SK-N-SH (cell line): ENCODE results near the gene CDK5. TPM values are rescaled to one million over a fixed set of nuclear protein-coding genes. Genes with fewer than 3 reads are reported as not detected.

Experiments used
- CTCF ChIA-PET: fragments of 300-600, 350-600 bp; formaldehyde crosslinking; extraction: SDS; loops from one replicate; lab custom pipeline; 2021; lab: Yijun Ruan, JAX
- POLR2A ChIA-PET: fragments of 350-600 bp; sonication (Branson Sonifier 250); formaldehyde crosslinking; extraction: SDS; loops from one replicate; lab custom pipeline; 2020; ENCODE audit warnings: antibody characterized with exemption, inconsistent platforms; lab: Yijun Ruan, JAX
- DNase-seq: peaks from one replicate; pipeline ENCODE4 v3.0.0; 2012
- H2AFZ ChIP-seq: fragments of 200-600 bp; sonication (generic); 2 replicates; pipeline ENCODE4 v1.8.1; 2016; ENCODE audit warnings: antibody characterized with exemption, mild to moderate bottlenecking, low read depth
- H3F3A ChIP-seq: fragments of 200-600 bp; sonication (generic); replicated peaks from 2 replicates; pipeline ENCODE3; 2016; ENCODE audit warnings: antibody characterized with exemption, mild to moderate bottlenecking; ENCODE audit not compliant: insufficient read depth
- H3K27ac ChIP-seq, 2 experiments: fragments of 200-500 bp in 1 of 2; fragments of 200-600 bp in 1 of 2; sonication (Bioruptor generic) in 1 of 2; sonication (generic), shearing (Covaris generic) in 1 of 2; 2 replicates each; pipeline versions ENCODE4 v1.5.1 to v1.6.1; 2014 to 2016; ENCODE audit warnings: low read depth in 2 of 2, inconsistent platforms in 1 of 2, low read length in 1 of 2, mild to moderate bottlenecking in 1 of 2, mixed read lengths in 1 of 2
- H3K27me3 ChIP-seq: fragments of 200-600 bp; sonication (generic), shearing (Covaris generic); 2 replicates; pipeline ENCODE4 v1.6.1; 2016; ENCODE audit warnings: mixed run types; ENCODE audit not compliant: insufficient read depth
- H3K36me3 ChIP-seq, 2 experiments: fragments of 200-500 bp in 1 of 2; fragments of 200-600 bp in 1 of 2; sonication (Bioruptor generic) in 1 of 2; sonication (generic) in 1 of 2; replicated peaks in 1 of 2; 2 replicates each; pipeline versions ENCODE3 to v1.5.1; 2014 to 2016; ENCODE audit warnings: low read length in 1 of 2, mild to moderate bottlenecking in 1 of 2; ENCODE audit not compliant: insufficient read depth in 2 of 2, control insufficient read depth in 1 of 2
- H3K4me1 ChIP-seq, 2 experiments: fragments of 200-500 bp in 1 of 2; fragments of 200-600 bp in 1 of 2; sonication (Bioruptor generic) in 1 of 2; sonication (generic), shearing (Covaris generic) in 1 of 2; 2 replicates each; pipeline versions ENCODE4 v1.5.1 to v1.6.1; 2014 to 2016; ENCODE audit warnings: low read depth in 1 of 2, low read length in 1 of 2, mixed run types in 1 of 2; ENCODE audit not compliant: insufficient read depth in 2 of 2, control insufficient read depth in 1 of 2
- H3K4me2 ChIP-seq: fragments of 200-600 bp; sonication (generic), shearing (Covaris generic); 2 replicates; pipeline ENCODE4 v1.6.1; 2017; ENCODE audit warnings: mixed run types
- H3K4me3 ChIP-seq, 2 experiments: fragments of 200-500 bp in 1 of 2; fragments of 200-600 bp in 1 of 2; sonication (Bioruptor generic) in 1 of 2; sonication (generic), shearing (Covaris generic) in 1 of 2; 2 replicates each; pipeline versions ENCODE4 v1.5.1 to v1.8.1; 2014 to 2016; ENCODE audit warnings: low read depth in 2 of 2, inconsistent platforms in 1 of 2, low read length in 1 of 2, mild to moderate bottlenecking in 1 of 2, mixed read lengths in 1 of 2, moderate library complexity in 1 of 2
- H3K79me2 ChIP-seq: fragments of 200-600 bp; sonication (generic); 2 replicates; pipeline ENCODE4 v1.8.1; 2017; ENCODE audit warnings: mild to moderate bottlenecking; ENCODE audit not compliant: insufficient read depth
- H3K9ac ChIP-seq: fragments of 200-600 bp; sonication (generic); 2 replicates; pipeline ENCODE4 v1.6.1; 2017; ENCODE audit warnings: mixed run types
- H3K9me2 ChIP-seq: fragments of 200-600 bp; sonication (generic); 2 replicates; pipeline ENCODE4 v1.6.1; 2017; ENCODE audit warnings: mixed run types
- H3K9me3 ChIP-seq: fragments of 200-600 bp; sonication (generic); 2 replicates; pipeline ENCODE4 v1.6.1; 2017; ENCODE audit warnings: mixed run types, mild to moderate bottlenecking, moderate library complexity
- H4K20me1 ChIP-seq: fragments of 200-600 bp; sonication (generic); 2 replicates; pipeline ENCODE4 v1.6.1; 2017; ENCODE audit warnings: mild to moderate bottlenecking, mixed run types; ENCODE audit not compliant: insufficient read depth
- CHD2 ChIP-seq: fragments of 150-350 bp; IDR thresholded peaks from 2 replicates; pipeline ENCODE4 v1.6.1; 2018; ENCODE audit warnings: low read length; ENCODE audit not compliant: partially characterized antibody
- EP300 ChIP-seq, 2 experiments: IDR thresholded peaks; 2 replicates each; pipeline versions ENCODE4 v1.4.0 to v1.6.1; 2012; ENCODE audit warnings: borderline replicate concordance in 1 of 2, low read depth in 1 of 2, low read length in 1 of 2
- FOXM1 ChIP-seq: IDR thresholded peaks from 2 replicates; pipeline ENCODE4 v1.4.0; 2012; ENCODE audit warnings: low read depth, mild to moderate bottlenecking
- GABPA ChIP-seq: IDR thresholded peaks from 2 replicates; pipeline ENCODE4 v1.4.0; 2012; ENCODE audit warnings: low read depth, mild to moderate bottlenecking
- MXI1 ChIP-seq: IDR thresholded peaks from 2 replicates; pipeline ENCODE4 v1.6.1; 2012; ENCODE audit warnings: mild to moderate bottlenecking, low read depth, low read length, improper control_type of control experiment
- NFIC ChIP-seq: IDR thresholded peaks from 2 replicates; pipeline ENCODE4 v1.4.0; 2012; ENCODE audit warnings: borderline replicate concordance
- NRF1 ChIP-seq: IDR thresholded peaks from 2 replicates; pipeline ENCODE4 v1.6.1; 2012; ENCODE audit warnings: low read depth, mild to moderate bottlenecking, low read length
- RXRA ChIP-seq: IDR thresholded peaks from 2 replicates; pipeline ENCODE4 v1.4.0; 2012; ENCODE audit warnings: low read depth, mild to moderate bottlenecking, borderline replicate concordance
- SIN3A ChIP-seq: IDR thresholded peaks from 2 replicates; pipeline ENCODE4 v1.6.1; 2012; ENCODE audit warnings: low read depth, mild to moderate bottlenecking, low read length, moderate library complexity, borderline replicate concordance
- TAF1 ChIP-seq: IDR thresholded peaks from 2 replicates; pipeline ENCODE4 v1.6.1; 2012; ENCODE audit warnings: low read depth, mild to moderate bottlenecking, low read length, moderate library complexity, borderline replicate concordance
- WGBS: methylation state at CpG from one replicate; pipeline ENCODE4 v1.1.6; 2017; ENCODE audit warnings: low lambda C conversion rate; 5-methylcytosine and 5-hydroxymethylcytosine counted together
- polyA plus RNA-seq, 3 experiments: library from polyadenylated mRNA; depleted of rRNA; stranded (reverse); fragments of >200 nt; gene quantifications; 2 replicates each; pipeline ENCODE4 v1.2.3, GENCODE V29; 2012
- TF ChIP-seq, protein P1 (sequence below): fragments of 200-600 bp; sonication (generic); IDR thresholded peaks from 2 replicates; pipeline ENCODE4 v1.6.1; 2017; ENCODE audit warnings: antibody characterized with exemption, mild to moderate bottlenecking, moderate library complexity
- TF ChIP-seq, protein P2 (sequence below): IDR thresholded peaks from 2 replicates; pipeline ENCODE4 v1.6.1; 2012; ENCODE audit warnings: mild to moderate bottlenecking, low read depth, low read length, moderate library complexity

The CDK5 gene
- polyA plus RNA-seq, 1 of the 3 experiments (the other 2 are of a cell fraction), result 125 TPM

DNA sequence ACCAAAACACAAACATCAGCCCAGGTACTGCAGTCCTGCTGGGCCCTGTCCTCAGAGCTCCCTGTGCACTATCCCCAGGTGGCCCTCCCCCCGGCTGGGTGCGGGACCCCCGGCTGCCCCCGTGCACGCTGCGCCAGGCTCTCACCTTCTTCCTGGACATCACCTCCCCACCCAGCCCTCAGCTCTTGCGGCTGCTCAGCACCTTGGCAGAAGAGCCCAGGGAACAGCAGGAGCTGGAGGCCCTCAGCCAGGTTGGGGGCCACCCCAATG, 47.7 kb downstream of the CDK5 start:
- Histone ChIP-seq H3K4me1 (peaks cover 0 to 30% of the 10 kb centered on the region in 2 experiments; a peak in 1 of 4 replicates), H3K9me2 (no peaks in the 10 kb centered on the region), H3K27ac (no peak overlapping the region), H3K4me2 (no peak overlapping the region), H3F3A (no peaks in the 10 kb centered on the region), H4K20me1 (no peaks in the 10 kb centered on the region), H3K4me3 (no peak overlapping the region), H2AFZ (no peak overlapping the region), H3K9me3 (no peaks in the 10 kb centered on the region), H3K36me3 (no peaks in the 10 kb centered on the region), H3K9ac (no peak overlapping the region), H3K27me3 (0 out of 2 replicates have a peak, but pooled peaks cover 5% of the 10 kb centered on the region), H3K79me2 (no peaks in the 10 kb centered on the region)
- 88% methylated on average over 5 of the region's 7 CpGs for WGBS
- ChIA-PET CTCF (interaction anchor here (0.5 to 11.3 kb wide), 19 partner anchors 9 to 561 kb away, joined by 3 to 151 read pairs (median 9); partner anchors contain the start of genes ABCB8, ATG9B, CDK5 and NOS3), POLR2A (interaction anchor here (0.9 to 1.4 kb wide), 2 partner anchors 8 to 15 kb away, joined by 3 to 5 read pairs; no protein-coding TSS in a partner anchor)
- DNase-seq, result no peak
- TF ChIP-seq, protein P1, sequence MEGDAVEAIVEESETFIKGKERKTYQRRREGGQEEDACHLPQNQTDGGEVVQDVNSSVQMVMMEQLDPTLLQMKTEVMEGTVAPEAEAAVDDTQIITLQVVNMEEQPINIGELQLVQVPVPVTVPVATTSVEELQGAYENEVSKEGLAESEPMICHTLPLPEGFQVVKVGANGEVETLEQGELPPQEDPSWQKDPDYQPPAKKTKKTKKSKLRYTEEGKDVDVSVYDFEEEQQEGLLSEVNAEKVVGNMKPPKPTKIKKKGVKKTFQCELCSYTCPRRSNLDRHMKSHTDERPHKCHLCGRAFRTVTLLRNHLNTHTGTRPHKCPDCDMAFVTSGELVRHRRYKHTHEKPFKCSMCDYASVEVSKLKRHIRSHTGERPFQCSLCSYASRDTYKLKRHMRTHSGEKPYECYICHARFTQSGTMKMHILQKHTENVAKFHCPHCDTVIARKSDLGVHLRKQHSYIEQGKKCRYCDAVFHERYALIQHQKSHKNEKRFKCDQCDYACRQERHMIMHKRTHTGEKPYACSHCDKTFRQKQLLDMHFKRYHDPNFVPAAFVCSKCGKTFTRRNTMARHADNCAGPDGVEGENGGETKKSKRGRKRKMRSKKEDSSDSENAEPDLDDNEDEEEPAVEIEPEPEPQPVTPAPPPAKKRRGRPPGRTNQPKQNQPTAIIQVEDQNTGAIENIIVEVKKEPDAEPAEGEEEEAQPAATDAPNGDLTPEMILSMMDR, result no peak

DNA sequence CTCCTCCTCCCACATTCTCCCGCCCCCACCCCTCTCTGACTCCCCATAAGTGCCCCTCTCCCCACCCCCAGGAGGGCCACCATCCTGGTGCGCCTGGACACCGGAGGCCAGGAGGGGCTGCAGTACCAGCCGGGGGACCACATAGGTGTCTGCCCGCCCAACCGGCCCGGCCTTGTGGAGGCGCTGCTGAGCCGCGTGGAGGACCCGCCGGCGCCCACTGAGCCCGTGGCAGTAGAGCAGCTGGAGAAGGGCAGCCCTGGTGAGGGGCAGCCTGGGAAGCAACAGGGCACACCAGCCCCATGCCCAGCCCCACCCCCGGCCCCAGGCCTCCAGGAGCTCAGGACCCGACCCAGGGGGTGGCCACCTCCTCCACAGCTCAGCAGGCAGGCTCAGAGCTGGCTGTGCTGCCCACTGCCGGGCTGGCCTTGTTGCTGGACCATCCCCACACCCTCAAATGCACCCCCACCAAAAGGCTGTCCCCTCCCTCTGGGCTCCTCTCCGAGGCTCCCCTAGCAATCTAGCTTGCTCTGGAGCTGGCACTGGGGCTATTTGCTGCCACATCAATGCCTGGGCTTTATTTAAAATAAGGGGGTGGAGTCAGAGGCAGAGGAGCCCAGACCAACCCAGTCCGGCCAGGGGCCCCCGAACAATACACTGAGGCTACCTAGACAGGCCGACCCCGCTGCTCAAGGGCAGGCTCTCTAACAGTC, 48.2 kb downstream of the CDK5 start:
- Histone ChIP-seq H3K27ac (no peak overlapping the region), H3K36me3 (no peaks in the 10 kb centered on the region), H4K20me1 (no peaks in the 10 kb centered on the region), H3K4me1 (peaks cover 0 to 30% of the 10 kb centered on the region in 2 experiments; a peak in 1 of 4 replicates), H3K9ac (no peak overlapping the region), H3K4me2 (no peak overlapping the region), H3K9me2 (no peaks in the 10 kb centered on the region), H3F3A (no peaks in the 10 kb centered on the region), H2AFZ (no peak overlapping the region), H3K27me3 (0 out of 2 replicates have a peak, but pooled peaks cover 5% of the 10 kb centered on the region), H3K9me3 (no peaks in the 10 kb centered on the region)
- 85% methylated on average over 17 of the region's 22 CpGs for WGBS
- ChIA-PET CTCF (interaction anchor here (0.5 to 11.3 kb wide), 20 partner anchors 11 to 231 kb away, joined by 3 to 151 read pairs (median 7); partner anchors contain the start of genes ABCB8, ATG9B, CDK5 and NOS3), POLR2A (interaction anchor here (0.9 to 1.4 kb wide), 2 partner anchors 9 to 15 kb away, joined by 3 to 5 read pairs; no protein-coding TSS in a partner anchor)
- peak; percentile 62 for DNase-seq
- no peak for TF ChIP-seq GABPA
- no peak for TF ChIP-seq SIN3A
- TF ChIP-seq, protein P2, sequence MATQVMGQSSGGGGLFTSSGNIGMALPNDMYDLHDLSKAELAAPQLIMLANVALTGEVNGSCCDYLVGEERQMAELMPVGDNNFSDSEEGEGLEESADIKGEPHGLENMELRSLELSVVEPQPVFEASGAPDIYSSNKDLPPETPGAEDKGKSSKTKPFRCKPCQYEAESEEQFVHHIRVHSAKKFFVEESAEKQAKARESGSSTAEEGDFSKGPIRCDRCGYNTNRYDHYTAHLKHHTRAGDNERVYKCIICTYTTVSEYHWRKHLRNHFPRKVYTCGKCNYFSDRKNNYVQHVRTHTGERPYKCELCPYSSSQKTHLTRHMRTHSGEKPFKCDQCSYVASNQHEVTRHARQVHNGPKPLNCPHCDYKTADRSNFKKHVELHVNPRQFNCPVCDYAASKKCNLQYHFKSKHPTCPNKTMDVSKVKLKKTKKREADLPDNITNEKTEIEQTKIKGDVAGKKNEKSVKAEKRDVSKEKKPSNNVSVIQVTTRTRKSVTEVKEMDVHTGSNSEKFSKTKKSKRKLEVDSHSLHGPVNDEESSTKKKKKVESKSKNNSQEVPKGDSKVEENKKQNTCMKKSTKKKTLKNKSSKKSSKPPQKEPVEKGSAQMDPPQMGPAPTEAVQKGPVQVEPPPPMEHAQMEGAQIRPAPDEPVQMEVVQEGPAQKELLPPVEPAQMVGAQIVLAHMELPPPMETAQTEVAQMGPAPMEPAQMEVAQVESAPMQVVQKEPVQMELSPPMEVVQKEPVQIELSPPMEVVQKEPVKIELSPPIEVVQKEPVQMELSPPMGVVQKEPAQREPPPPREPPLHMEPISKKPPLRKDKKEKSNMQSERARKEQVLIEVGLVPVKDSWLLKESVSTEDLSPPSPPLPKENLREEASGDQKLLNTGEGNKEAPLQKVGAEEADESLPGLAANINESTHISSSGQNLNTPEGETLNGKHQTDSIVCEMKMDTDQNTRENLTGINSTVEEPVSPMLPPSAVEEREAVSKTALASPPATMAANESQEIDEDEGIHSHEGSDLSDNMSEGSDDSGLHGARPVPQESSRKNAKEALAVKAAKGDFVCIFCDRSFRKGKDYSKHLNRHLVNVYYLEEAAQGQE, result no peak
- no peak for TF ChIP-seq EP300 (IDR thresholded peaks at IDR 0.05; ENCODE audit: borderline replicate concordance in 1 of 2, low read depth in 1 of 2, low read length in 1 of 2)
- TF ChIP-seq FOXM1, result no peak
- no peak for TF ChIP-seq TAF1
- TF ChIP-seq RXRA, result no peak
- TF ChIP-seq NRF1, result no peak
- no peak for TF ChIP-seq MXI1
- TF ChIP-seq CHD2, result no peak
- no peak for TF ChIP-seq NFIC
- TF ChIP-seq, all 33 proteins: peak for 0
- H3K79me2 ChIP-seq, result no peaks in the 10 kb centered on the region
- H3K4me3 ChIP-seq, result no peak overlapping the region
